Small intestine (tissue), 7 donors: Measurements from ENCODE around the gene CHKB. TPM values are rescaled to one million over a fixed set of nuclear protein-coding genes. Genes with fewer than 3 reads are reported as not detected.
"Not testable (repeated sequence)": the region's sequence is repeated elsewhere in the genome, so short reads cannot be mapped to it uniquely, and the experiment has no call there.

Source experiments
- DNase-seq, 2 donors: peaks; one replicate each; pipeline versions ENCODE4 v3.0.0 to v3.0.0-alpha.2; 2013
- FAIRE-seq: peaks from 2 replicates; lab custom pipeline; 2012; peaks lifted over from hg19 to GRCh38; lab: Jason Lieb, UNC
- H3K27ac ChIP-seq, 3 donors: one replicate each; pipeline ENCODE4 v1.5.1; 2013; ENCODE audit warnings: low read length in 2 of 3, mild to moderate bottlenecking in 2 of 3, control low read depth in 1 of 3, inconsistent platforms in 1 of 3, low read depth in 1 of 3, moderate library complexity in 1 of 3
- H3K27me3 ChIP-seq, 3 donors: one replicate each; pipeline ENCODE4 v1.6.1; 2013; ENCODE audit warnings: low read length in 3 of 3, inconsistent platforms in 1 of 3; ENCODE audit not compliant: control insufficient read depth in 3 of 3, insufficient read depth in 3 of 3
- H3K36me3 ChIP-seq, 3 donors: one replicate each; pipeline ENCODE4 v1.6.1; 2013; ENCODE audit warnings: low read length in 3 of 3, inconsistent platforms in 1 of 3, low read depth in 1 of 3, mild to moderate bottlenecking in 1 of 3, moderate library complexity in 1 of 3; ENCODE audit not compliant: control insufficient read depth in 3 of 3, insufficient read depth in 2 of 3
- H3K4me1 ChIP-seq, 3 donors: one replicate each; pipeline ENCODE4 v1.6.1; 2013; ENCODE audit warnings: low read length in 2 of 3, inconsistent platforms in 1 of 3, low read depth in 1 of 3, mild to moderate bottlenecking in 1 of 3, moderate library complexity in 1 of 3; ENCODE audit not compliant: control insufficient read depth in 3 of 3, insufficient read depth in 2 of 3
- H3K4me3 ChIP-seq, 3 donors: one replicate each; pipeline ENCODE4 v1.5.1; 2013; ENCODE audit warnings: low read length in 3 of 3, control low read depth in 1 of 3, inconsistent platforms in 1 of 3, low read depth in 1 of 3, mild to moderate bottlenecking in 1 of 3, moderate library complexity in 1 of 3
- H3K9me3 ChIP-seq, 2 donors: one replicate each; pipeline ENCODE4 v1.6.1; 2013; ENCODE audit warnings: low read depth in 1 of 2, low read length in 1 of 2; ENCODE audit not compliant: control insufficient read depth in 2 of 2, insufficient read depth in 1 of 2
- WGBS, 3 donors: extraction: QIAGEN DNeasy Blood & Tissue Kit; methylation state at CpG; one replicate each; pipeline ENCODE4 v1.1.7; 2013; 5-methylcytosine and 5-hydroxymethylcytosine counted together
- polyA plus RNA-seq, 4 donors: library from polyadenylated mRNA; stranded (reverse) in 3 of 4; unstranded in 1 of 4; fragments of 200-250 nt in 3 of 4; fragments of 120-200 nt in 1 of 4; gene quantifications; one replicate each; pipeline versions ENCODE4 v1.2.1 to v1.2.3, GENCODE V29; 2013
- donor health status: healthy with polysubstance abuse.
- donor health status: control.
- donor health status: control.
- donor health status: Bipolar disorder and iron deficiency.
- donor health status: healthy.

The CHKB gene
- polyA plus RNA-seq, 4 donors, result 61.2 to 371 (median 223) TPM

GRCh38 chr22:50608996-50609395 is 26.3 kb upstream of the CHKB start:
- Histone ChIP-seq H3K4me1 (peaks cover 0 to 12% (median 0%) of the 10 kb centered on the region in 3 donors), H3K9me3 (no peaks in the 10 kb centered on the region), H3K36me3 (no peaks in the 10 kb centered on the region), H3K4me3 (no peak overlapping the region), H3K27ac (no peak overlapping the region), H3K27me3 (peaks cover 2 to 40% (median 8%) of the 10 kb centered on the region in 3 donors)
- no peak for FAIRE-seq
- WGBS, 3 donors, result 76 to 88% (median 83%) methylated on average over 10 of the region's 10 CpGs
- DNase-seq, result no peak

- DNase-seq, H3K27ac ChIP-seq, H3K36me3 ChIP-seq, H3K4me1 ChIP-seq, H3K9me3 ChIP-seq, FAIRE-seq, H3K4me3 ChIP-seq: not testable (repeated sequence)
- 80 to 86% (median 82%) methylated on average over 34 to 39 of the region's 39 CpGs for WGBS, 3 donors
- H3K27me3 ChIP-seq, result peaks cover 6 to 47% (median 15%) of the 10 kb centered on the region in 3 donors
Measured at GRCh38 chr22:50608058-50608840, 25.6 kb upstream of the CHKB start.

- no peaks in the 10 kb centered on the region for H3K36me3 ChIP-seq
- no peak for FAIRE-seq
- peaks cover 11 to 53% (median 22%) of the 10 kb centered on the region in 3 donors for H3K27me3 ChIP-seq
- H3K4me3 ChIP-seq, result no peak overlapping the region
- no peak overlapping the region for H3K27ac ChIP-seq
- H3K9me3 ChIP-seq, result no peaks in the 10 kb centered on the region
- no peak for DNase-seq
- peaks cover 0 to 5% (median 0%) of the 10 kb centered on the region in 3 donors for H3K4me1 ChIP-seq
- WGBS, 3 donors, result 55 to 64% (median 61%) methylated on average over 6 of the region's 6 CpGs
Measured at GRCh38 chr22:50607659-50608020, 25.0 kb upstream of the CHKB start.

DNA sequence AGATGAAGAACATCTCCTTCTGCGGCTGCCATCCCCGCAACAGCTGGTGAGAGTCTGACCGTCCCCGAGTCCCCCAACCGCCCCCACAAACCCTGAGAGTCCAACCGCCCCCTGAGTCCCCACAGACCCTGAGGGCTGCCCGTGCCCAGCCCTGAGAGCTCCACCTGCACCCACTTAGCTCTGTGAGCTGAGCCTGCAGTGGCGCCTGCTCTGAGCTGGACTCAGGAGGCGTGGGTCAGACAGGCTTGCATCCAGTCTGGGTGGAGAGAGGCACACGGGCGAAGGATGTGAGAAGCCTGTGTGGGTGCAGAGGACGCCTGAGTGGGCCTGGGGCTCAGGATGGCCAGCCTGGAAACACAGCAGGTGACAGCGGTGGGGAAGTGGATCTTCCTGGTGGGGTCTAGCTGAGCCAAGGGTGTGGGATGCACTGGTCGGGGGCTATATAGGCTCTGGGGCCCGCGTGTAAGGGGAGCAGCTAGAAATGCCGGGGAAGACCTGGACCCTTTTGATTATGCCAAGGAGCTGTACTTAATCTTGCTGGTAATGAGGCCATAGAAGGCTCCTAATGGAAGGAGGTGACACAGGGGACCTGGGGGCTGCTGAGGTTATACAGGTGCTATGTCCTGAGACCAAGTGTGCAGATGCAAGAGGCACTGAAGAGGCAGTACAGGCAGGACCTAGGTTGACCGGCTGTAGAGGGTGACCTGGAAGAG is 24.5 kb upstream of the CHKB start:
- Histone ChIP-seq H3K27me3 (peaks cover 12 to 58% (median 25%) of the 10 kb centered on the region in 3 donors), H3K4me1 (peaks cover 0 to under 1% (median 0%) of the 10 kb centered on the region in 3 donors), H3K36me3 (no peaks in the 10 kb centered on the region), H3K4me3 (no peak overlapping the region), H3K9me3 (no peaks in the 10 kb centered on the region), H3K27ac (no peak overlapping the region)
- WGBS, 3 donors, result 73 to 85% (median 77%) methylated on average over 16 to 18 of the region's 18 CpGs
- FAIRE-seq, result no peak
- no peak for DNase-seq

DNA sequence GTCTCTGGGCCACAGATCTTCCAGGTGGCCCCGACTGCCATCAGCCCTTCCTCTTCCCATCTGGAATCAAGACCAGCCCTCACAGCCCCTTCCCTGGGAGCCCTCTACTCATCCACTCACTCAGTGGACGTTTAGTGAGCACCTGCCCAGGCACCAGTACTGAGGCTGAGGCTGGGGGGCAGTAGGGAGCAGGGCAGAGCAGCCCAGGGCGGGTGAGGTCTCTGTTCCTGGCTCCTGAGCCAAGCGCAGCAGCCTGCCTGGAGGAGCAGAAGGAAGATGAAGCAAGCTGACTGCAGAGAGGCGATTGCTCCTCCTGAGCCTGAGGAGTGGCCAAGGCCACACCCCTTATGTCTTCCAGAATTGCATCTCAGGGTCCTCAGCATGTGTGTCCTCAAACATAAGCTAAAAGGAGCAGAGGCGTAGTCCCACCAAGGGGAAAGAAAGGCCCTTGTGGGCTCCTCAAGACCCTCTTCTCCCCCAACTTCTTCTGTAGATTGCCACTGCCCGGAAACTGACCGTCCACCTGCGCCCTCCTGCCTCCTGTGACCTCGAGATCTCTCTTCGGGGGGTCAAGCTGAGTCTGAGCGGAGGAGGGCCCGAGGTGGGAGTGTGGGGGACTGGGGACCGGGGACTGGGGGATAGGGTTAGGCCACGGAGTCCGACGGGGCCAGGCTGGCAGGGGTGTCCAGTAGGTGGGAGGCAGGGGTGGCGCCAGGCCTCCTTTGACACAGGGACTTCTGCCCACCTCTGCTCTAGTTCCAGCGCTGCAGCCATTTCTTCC is 23.7 kb upstream of the CHKB start:
- Histone ChIP-seq H3K27ac (no peak overlapping the region), H3K4me3 (no peak overlapping the region), H3K9me3 (no peaks in the 10 kb centered on the region), H3K4me1 (no peaks in the 10 kb centered on the region), H3K27me3 (peaks cover 12 to 66% (median 25%) of the 10 kb centered on the region in 3 donors), H3K36me3 (no peaks in the 10 kb centered on the region)
- DNase-seq, result no peak
- no peak for FAIRE-seq
- WGBS, 3 donors, result 65 to 75% (median 68%) methylated on average over 14 to 19 of the region's 19 CpGs

- FAIRE-seq, result no peak
- H3K36me3 ChIP-seq, result no peaks in the 10 kb centered on the region
- 81 to 85% (median 84%) methylated on average over 20 of the region's 20 CpGs for WGBS, 3 donors
- no peak overlapping the region for H3K27ac ChIP-seq
- H3K27me3 ChIP-seq, result peaks cover 16 to 71% (median 25%) of the 10 kb centered on the region in 3 donors
- no peaks in the 10 kb centered on the region for H3K4me1 ChIP-seq
- no peaks in the 10 kb centered on the region for H3K9me3 ChIP-seq
- no peak for DNase-seq
- no peak overlapping the region for H3K4me3 ChIP-seq
Measured at GRCh38 chr22:50605613-50606074, 23.0 kb upstream of the CHKB start.

GRCh38 chr22:50605002-50605612 is 22.5 kb upstream of the CHKB start:
- Histone ChIP-seq H3K36me3 (no peaks in the 10 kb centered on the region), H3K4me3 (no peak overlapping the region), H3K9me3 (no peaks in the 10 kb centered on the region), H3K27me3 (peaks cover 16 to 71% (median 25%) of the 10 kb centered on the region in 3 donors), H3K27ac (no peak overlapping the region), H3K4me1 (no peaks in the 10 kb centered on the region)
- no peak for FAIRE-seq
- 75 to 79% (median 78%) methylated on average over 23 of the region's 23 CpGs for WGBS, 3 donors
- no peak for DNase-seq
